Activated T-cell treated with anti-CD3 and anti-CD28 coated beads, Interleukin-2, amount 50 U/mL, for 1 hour (primary cell): ENCODE measurements around the gene PYGB.
A peak's percentile ranks its signal among the peaks of the same experiment; 100 is the strongest.

ENCODE experiments used
- DNase-seq: peaks from one replicate; pipeline ENCODE4 v3.0.0-alpha.2; 2020

PYGB gene

DNA sequence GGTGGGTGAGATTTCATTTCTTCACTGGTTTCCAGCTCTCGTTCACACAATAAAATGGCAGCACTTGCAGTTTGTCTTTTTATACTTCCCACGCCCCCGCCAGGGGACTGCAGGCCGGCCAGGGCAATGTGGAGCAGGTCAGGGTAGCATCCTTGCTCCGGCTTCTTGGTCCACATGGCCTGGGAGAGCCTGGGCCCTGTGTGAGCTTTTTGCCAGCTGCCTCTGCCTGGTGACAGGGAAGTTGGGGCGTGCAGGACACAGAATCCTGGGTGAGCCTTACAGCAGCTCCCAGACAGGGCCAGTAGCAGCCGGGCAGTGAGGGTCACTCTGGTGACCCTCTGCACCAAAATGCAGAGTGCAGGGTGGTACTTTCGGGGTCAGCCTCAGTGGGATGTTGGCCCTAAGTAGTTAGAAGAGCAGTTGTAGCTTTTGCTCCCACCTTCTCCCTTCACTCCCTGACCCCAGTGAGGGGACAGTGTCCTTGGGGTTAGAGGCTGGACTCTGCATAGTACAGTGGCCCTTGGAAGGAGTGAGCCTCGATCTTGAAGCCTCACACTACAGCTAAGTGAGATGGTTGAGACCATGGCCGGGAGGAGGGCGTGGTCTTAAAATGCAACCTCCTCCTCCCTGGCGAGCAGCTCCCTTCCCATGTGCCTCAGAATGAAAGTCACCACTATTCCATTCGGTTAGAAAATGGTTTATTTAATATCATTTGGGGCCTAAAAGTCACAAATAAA, 23.8 kb downstream of the PYGB start:
- DNase-seq, result no peak

DNA sequence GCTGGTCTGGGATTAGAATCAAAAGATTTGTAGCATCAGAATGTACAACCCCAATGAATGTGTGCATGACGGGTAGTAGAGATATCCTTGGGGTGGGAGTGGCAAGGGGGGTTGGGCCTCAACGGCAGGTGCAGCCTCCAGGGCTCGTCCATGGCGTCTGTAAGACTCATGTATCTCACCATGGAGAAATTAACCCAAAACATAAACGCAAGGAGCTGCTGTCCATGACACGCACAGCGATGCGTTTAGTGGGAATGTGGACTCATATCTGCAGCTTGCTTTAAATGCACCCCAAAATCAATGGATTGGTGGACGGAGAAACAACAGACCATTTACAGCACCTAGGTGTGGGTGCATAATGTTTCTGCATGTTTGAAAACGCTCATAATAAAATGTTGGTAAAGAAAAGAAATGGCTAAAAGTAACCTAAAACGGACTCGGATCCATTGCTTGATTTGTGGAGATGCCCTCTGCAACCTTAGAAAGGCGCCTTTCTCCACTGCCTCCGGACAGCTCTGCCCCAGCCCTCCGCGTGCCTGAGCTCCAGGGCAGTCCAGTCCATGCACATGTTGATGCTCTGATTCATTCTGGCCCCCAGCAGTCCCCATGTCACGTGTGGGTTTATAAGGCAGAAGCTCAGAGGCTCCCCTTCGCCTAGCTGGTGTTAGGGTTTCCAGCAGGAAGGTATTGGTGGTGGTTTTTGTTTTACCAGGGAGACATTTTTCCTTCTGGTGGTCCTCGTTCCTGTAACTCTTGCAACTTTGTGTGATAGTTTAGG, 24.5 kb downstream of the PYGB start:
- DNase-seq, result no peak

DNA sequence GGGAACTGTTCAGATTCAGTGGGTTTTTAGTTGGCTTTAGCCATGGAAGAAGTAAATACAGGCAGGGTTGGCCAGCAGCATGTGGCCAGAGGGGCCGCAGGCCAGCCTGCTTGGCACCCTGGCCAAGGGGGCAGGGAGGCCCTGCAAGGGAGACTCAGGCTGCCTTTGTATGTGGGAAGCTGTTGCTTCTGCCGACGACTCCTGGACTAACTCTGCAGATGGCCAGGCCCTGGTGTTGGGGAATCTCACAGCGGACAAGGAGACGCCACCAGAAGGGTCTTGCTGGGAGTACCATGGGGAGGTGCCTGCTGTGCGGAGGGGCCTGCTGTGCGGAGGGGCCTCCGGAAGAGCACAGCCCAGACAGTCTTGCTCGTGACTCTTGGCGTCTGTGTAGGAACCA, 25.2 kb downstream of the PYGB start:
- DNase-seq, result peak; percentile 2

DNA sequence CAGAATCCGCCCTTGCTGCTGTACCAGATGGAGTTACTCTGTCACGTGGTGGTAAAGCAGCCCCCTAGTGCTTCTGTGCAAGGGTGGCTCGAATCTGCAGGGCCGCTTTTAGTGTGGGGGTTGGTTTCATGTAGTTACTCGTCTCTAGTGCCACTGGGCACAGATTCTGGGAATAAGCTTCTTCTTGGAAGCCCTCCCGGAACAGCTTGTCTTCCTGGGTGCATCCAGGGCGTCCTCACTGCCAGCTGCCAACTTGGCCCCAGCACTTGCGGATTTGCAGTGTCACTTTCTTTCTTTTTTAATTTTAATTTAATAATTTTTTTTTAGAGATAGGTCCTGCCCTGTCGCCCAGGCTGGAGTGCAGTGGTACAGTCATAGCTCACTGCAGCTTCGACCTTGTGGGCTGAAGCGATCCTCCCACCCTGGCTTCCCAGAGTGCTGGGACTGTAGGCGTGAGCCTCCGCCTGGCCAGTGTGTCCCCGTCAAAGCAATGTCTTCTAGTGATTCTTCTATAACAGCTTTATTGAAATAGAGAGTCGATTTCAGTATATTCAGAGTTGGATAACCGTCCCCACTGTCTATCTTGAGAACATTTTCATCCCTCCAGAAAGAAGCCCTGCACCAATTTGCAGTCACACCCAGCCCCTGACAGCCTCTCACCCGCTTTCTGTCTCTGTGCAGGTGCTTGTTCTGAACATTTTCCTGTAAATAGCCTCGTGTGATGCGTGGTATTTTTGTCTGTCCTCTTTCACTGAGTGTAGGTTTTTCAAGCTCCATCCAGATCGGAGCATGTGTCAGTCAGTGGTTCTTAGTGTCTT, 25.9 kb downstream of the PYGB start:
- DNase-seq, result peak; percentile 8

DNA sequence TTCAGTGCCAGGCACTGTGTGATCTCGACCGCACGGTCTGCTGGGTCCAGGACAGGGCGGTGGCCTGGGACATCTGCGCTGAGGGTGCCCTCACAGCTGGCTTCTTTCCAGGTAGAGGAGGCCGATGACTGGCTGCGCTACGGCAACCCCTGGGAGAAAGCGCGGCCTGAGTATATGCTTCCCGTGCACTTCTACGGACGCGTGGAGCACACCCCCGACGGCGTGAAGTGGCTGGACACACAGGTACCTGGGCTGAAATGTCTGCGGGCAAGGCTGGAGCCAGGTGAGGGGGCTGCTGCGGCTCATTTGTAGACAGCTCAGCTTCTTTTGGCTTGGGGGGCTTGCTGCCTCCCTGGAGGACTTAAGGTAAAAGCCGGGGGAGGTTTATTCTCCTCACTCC, 26.6 kb downstream of the PYGB start:
- DNase-seq, result no peak

DNA sequence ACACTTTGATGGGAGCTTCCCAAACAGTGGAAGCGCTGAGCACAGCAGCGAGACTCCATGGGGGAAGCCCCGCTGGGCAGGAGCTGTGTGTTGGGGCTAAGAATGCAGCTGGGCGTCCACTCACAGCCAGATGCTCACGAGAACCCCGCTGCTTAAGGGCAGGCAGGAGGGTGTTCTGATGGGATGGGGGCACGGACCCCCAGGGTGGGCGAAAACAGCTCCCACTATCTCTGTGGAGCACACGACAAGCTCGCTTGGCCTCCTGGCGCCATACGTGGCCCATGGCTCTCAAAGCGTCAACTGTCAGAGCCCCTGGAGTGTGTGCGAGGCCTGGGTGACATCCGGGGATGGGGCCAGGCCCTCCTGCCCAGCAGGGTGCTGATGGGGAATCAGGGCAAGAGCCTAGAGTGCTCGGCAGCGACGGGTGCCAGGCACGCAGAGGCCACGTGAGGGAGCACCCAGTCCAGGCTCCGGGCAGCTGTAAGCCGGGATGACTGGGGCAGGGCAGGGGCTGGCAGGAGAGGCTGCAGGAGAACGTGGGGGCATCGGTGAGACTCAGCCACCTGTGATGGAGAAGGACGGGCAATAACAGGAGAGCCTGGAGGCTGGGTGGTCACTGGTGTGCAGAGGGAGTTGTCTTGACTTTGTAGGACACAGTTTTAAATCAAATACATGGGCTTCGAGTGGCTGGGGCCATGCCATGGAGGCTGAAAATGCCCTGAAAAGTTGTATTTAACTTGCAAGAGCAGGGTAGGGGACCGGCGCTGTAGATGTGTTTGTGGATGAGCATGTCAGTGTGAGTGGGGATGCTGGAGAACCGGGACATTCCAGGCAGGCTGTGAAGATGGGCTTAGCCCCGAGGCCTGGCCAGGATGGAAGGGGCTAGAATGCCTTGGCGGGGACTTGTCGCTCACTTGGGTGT, 27.3 kb downstream of the PYGB start:
- DNase-seq, result peak; percentile 11

DNA sequence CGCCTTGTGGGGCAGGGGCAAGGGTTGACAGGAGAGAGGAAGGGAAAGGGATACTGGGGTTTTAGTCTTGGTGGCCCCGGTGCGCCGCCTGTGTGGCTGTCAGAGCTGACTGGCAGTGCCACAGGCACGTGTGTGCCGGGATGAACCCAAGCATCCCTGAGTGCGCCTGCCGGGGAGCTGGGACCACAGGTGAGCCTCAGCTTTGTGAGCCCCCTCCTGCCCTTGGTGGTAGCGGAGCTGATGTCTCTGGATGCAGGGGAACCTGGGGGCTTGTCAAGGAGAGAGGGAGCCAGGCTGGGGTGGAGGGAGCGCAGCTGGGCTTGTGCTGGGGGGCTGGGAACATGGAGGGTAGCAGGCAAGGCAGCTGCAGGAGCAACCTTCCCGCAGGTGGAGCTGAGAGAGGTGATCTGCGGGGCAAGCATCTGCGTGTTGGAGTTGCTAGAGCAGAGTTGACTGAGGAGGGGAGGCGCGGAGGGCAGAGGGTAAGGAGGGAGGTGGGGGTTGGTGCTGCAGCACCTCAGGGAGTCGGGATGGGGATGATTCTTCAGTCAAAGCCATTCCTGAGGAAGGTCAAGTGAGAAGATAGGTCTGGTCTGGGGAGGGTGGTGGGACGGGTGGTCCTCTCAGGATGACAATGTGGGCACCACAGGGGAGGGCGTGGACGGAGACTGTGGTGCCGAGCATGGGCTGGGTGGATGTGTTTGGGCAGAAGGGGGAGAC, 28.1 kb downstream of the PYGB start:
- peak; percentile 16 for DNase-seq

DNA sequence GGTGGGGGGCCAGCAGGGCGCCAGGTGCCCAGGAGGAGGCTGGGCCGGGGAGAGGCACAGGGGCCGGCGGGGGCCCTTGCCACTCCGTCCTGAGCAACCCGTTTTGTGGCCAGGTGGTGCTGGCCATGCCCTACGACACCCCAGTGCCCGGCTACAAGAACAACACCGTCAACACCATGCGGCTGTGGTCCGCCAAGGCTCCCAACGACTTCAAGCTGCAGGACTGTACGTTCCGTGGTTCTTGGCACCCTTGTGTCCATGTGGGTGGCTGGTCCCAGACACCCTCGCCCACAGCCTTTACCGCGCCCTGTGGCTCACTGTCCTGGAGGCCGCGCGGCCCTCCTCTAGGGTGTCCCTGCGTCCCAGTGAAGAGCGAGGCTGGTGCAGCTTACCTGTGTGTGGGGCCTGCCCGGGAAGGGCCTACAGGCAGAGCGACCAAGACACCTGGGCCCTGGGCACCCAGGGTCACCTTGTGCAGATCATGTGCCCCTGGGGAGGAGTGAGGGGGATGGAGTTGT, 28.7 kb downstream of the PYGB start:
- peak; percentile 12 for DNase-seq

DNA sequence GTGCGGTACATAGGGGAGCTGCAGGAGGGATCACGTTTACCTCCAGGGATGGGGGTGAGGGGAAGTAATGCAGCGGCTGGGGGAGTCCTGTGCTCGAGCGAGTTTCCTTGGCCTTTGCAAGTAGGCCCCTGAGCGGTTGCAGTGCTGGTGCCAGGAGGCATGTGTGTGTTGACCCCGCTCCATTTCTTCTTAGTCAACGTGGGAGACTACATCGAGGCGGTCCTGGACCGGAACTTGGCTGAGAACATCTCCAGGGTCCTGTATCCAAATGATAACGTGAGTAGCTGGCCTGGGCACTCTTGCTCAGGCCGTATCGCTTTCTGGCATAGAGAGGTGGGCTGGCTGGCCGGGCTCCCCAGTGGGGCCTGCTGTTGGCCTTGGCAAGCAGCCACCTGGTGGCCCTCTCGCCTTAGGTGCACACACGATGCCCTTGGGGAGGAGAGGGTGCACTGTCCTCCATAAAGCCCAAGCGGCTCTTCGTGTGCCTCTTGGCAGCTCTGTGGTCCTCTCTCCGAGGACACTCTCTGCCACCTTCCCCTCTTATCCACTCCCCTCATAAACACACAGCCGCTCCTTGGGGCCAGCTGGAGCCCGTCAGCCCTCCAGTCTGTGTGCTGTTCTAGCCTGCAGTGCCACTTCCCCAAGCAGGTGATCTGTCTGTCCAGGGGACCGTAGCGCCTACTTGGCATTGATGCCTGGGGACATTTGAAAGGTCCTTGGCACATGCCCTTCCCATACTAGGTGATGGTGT, 29.3 kb downstream of the PYGB start:
- DNase-seq, result peak; percentile 8

DNA sequence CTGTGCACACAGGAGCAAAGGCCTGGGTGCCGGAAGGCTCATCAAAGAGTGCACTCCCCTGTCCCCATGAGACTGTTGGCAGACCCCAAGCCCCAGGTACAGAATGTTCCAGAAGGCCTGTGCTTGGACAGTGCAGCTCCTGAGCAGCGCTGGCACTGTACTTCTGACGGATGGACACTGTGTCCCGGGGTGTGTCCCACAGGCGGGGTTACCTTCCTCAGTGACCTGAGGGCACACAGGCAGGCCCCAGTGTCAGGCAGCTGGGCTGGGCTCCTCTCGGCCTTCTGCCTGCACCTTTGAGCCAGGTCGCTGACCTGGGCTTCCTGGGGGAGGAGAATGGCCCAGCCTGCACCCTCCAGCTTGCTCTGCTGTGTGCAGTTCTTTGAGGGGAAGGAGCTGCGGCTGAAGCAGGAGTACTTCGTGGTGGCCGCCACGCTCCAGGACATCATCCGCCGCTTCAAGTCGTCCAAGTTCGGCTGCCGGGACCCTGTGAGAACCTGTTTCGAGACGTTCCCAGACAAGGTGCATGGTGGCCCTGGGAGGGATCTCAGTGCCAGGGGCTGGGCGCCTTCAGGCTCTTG, 30.1 kb downstream of the PYGB start:
- DNase-seq, result peak; percentile 8

DNA sequence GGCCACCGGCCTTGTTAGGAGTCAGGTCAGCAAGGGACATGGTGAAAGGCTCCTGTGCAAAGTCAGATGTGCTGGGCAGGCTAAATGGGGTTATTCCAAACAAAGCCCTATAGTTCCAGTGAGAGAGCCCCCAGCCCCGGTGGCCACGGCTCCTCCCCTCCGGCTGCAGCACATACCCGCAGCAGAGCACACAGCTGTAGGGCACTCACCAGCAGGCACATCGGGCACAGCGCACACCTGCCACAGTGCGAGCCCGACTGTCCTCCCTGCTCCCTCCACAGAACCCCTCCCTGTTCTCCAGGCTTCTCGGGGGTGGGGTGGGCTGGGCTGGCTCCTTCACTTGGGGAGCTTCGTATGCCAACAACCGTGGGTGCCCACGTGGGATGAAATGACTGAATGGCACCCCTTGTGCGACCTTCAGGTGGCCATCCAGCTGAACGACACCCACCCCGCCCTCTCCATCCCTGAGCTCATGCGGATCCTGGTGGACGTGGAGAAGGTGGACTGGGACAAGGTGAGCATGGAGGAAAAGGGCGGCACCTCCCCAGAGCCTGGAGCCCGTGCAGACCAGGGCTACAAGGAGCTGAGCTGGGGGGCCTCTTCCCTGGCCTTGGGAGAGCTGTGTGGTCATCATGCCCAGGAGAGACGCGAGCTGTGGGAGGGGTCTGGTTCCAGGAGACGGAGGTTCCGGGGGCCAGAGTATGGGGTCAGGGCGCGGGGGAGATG, 30.9 kb downstream of the PYGB start:
- peak; percentile 8 for DNase-seq

DNA sequence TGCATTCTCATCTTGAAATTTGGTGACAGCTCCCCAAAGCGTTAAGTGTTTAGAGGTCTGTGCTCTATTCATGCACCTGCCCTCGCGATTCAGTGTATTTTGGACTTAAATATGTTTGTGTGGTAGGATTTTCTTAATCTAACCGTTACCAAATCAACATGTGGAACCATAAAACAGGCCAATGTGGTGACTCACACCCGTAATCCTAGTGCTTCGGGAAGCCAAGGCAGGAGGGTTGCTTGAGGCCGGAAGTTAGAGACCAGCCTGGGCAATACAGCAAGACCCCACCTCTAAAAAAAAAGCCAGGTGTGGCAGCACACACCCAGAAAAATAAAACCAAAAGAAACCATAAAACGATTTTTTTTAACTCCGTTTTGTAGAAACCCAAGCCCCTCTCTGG, 31.5 kb downstream of the PYGB start:
- no peak for DNase-seq

DNA sequence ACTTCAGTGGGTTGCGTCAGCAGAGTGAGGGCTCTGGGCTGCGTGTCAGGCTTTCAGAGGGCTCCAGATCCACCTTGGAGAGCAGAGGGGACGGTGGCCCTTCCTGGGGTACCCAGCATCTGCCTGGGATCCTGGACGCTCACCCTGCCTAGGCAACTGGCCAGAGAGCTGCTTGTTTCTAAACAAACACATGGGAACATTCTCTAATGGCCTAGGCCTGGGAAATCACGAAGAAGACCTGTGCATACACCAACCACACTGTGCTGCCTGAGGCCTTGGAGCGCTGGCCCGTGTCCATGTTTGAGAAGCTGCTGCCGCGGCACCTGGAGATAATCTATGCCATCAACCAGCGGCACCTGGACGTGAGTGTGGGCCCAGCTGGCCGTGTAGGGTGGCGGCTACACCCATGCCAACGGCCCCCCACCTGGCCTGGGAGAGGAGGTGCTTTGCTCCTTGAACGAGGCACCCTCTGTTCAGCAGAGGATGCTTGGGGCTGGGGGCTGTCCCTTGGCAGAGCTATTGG, 32.2 kb downstream of the PYGB start:
- DNase-seq, result no peak

DNA sequence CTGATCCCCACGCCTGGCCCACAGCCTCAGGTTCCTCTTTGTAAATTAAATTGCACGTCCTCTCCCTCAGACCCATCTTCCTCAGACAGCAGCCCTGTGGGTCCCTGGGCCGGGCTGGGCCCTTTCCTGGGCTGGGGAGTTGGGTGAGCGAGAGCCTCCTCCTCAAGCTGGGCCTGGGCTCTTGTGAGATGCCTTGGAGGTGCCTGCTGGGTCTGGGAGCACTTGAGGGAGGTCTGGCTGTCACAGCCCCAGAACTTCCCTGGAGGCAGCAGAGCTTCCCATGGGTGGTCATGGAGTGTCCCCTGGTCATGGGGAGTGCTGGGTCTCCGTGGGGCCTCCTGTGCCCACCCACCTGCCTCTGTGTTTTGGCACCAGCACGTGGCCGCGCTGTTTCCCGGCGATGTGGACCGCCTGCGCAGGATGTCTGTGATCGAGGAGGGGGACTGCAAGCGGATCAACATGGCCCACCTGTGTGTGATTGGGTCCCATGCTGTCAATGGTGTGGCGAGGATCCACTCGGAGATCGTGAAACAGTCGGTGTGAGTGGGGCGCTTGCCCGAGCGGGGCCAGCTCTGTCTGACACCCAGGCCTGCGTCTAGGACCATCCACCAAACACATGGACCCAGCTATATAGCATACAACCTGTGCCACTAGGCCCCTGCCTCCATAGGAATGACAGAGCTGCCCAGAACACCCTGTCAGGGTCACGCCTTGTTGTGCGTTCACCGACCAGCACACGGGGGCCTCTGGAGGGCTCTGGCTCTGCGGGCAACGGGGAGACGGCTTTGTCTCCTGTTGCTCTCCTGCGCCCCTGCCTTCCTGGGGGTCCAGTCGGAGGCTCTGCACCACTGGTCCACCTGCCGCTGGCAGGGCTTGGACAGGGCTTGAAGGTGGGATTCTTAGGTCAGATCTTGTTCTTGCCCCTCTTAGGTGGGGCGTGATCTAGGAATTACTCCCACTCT, 33.0 kb downstream of the PYGB start:
- no peak for DNase-seq

DNA sequence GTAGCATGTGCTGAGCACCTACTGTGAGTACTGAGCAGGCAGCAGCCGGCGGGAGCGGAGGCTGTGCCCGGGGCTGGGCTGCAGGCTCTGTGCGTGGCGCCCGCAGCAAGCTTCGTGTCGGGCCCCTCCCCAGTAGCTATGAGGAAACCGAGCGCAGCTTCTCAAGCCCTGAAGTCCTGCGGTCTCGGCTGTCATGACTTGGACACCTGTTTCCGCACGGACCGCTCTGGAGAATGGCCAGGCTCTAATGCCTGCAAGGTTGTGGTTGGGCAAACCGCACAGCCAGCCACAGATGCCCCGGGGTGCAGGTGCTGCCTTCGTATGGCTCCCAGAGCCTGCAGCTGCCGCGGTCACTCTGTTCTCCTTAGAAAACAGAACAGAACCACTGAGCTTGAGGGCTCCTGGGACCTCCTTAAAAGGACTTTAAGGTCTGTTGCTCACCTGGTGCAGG, 33.7 kb downstream of the PYGB start:
- no peak for DNase-seq

DNA sequence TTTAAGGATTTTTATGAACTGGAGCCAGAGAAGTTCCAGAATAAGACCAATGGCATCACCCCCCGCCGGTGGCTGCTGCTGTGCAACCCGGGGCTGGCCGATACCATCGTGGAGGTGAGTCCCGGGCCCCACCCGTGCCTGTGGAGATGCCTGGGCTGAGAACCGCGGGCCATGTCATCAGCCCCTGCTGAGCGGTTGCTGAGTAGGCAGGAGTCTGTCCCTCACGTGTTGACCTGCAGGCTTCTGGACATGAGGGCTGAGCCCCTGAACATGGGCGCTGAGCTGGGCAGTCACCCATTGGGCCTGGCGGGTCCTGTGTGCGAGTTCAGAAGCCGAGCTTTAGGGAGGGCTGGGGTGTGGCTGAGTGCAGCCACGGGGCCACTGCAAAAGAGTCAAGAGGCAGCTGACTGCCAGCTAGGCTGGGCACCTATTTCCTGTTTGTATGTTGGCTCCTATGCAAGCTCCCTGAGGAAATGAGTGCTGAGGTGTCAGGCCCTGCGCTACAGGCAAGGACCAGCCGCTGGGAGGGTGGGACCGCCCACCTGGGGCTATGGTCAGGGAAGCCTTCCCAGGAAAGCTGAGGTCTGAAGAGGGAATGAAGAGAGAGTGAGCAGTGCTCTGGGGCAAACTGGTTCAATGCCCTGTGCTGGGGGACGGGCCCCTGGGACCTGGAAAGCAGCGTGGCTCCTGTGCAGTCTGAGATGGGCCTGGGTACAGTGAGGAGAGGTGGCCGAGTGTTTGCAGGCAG, 34.3 kb downstream of the PYGB start:
- DNase-seq, result no peak

DNA sequence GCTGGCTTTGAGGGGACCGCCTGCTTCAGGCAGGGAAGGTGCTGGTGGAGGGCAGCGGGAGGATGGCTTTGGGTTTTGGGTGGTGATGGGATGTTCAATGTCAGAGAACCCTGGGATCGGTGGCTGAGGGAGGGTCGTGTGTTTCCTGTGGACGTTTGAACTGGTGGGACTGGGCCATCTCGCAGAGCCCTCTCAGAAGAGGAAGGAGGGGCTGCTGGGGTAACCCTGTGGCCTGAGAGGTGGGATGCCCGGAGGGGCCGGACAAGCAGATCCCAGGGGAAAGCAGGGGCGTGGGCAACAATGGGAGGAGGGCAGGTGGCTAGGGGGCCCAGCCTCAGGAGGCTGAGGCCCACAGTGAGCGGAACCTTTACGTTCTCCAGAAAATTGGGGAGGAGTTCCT, 34.9 kb downstream of the PYGB start:
- DNase-seq, result no peak
